DOHH2 (cell line): ENCODE results near the gene CCDC170.

Experiments used
- H3F3A ChIP-seq: fragments of 200-600 bp; sonication (generic), shearing (Covaris generic); 2 replicates; pipeline ENCODE4 v1.6.0; 2016; ENCODE audit warnings: antibody characterized with exemption, mild to moderate bottlenecking; ENCODE audit not compliant: control insufficient read depth, insufficient read depth
- H3K27ac ChIP-seq: fragments of 200-600 bp; sonication (generic); 2 replicates; pipeline ENCODE4 v1.5.1; 2014; ENCODE audit warnings: low read depth, mild to moderate bottlenecking, low read length, moderate library complexity
- H3K27me3 ChIP-seq: fragments of 200-600 bp; sonication (generic); 2 replicates; pipeline ENCODE4 v1.6.1; 2014; ENCODE audit warnings: mild to moderate bottlenecking, low read length, mixed read lengths; ENCODE audit not compliant: control insufficient read depth
- H3K36me3 ChIP-seq: fragments of 200-600 bp; sonication (generic); 2 replicates; pipeline ENCODE4 v1.6.1; 2014; ENCODE audit warnings: mild to moderate bottlenecking, low read length, moderate library complexity, mixed read lengths; ENCODE audit not compliant: control insufficient read depth
- H3K4me1 ChIP-seq: fragments of 200-600 bp; sonication (generic); 2 replicates; pipeline ENCODE4 v1.6.1; 2014; ENCODE audit warnings: mild to moderate bottlenecking, low read length, mixed read lengths; ENCODE audit not compliant: control insufficient read depth
- H3K4me2 ChIP-seq: fragments of 200-600 bp; sonication (generic); 2 replicates; pipeline ENCODE4 v1.6.0; 2014; ENCODE audit warnings: mild to moderate bottlenecking, low read length, moderate library complexity
- H3K4me3 ChIP-seq: fragments of 200-600 bp; sonication (generic); 2 replicates; pipeline ENCODE4 v1.5.1; 2014; ENCODE audit warnings: mild to moderate bottlenecking, low read length, mixed read lengths
- H3K79me2 ChIP-seq: fragments of 200-600 bp; sonication (generic); 2 replicates; pipeline ENCODE4 v1.6.1; 2014; ENCODE audit warnings: mild to moderate bottlenecking, low read length, mixed read lengths; ENCODE audit not compliant: control insufficient read depth
- H3K9me2 ChIP-seq: fragments of 200-600 bp; sonication (generic); replicated peaks from 2 replicates; pipeline ENCODE4 v1.6.1; 2014; ENCODE audit warnings: mild to moderate bottlenecking, low read length, mixed read lengths; ENCODE audit not compliant: control insufficient read depth
- H3K9me3 ChIP-seq: fragments of 200-600 bp; sonication (generic); 2 replicates; pipeline ENCODE4 v1.6.1; 2014; ENCODE audit warnings: antibody characterized with exemption, low read length, mixed read lengths; ENCODE audit not compliant: control insufficient read depth, insufficient read depth
- H4K20me1 ChIP-seq: fragments of 200-600 bp; sonication (generic); 2 replicates; pipeline ENCODE4 v1.6.0; 2014; ENCODE audit warnings: low read depth, mild to moderate bottlenecking, antibody characterized with exemption, low read length, moderate library complexity; ENCODE audit not compliant: control insufficient read depth, insufficient read depth
- EZH2phosphoT487 ChIP-seq: fragments of 200-600 bp; sonication (generic); IDR thresholded peaks from 2 replicates; pipeline ENCODE4 v1.6.1; 2017; ENCODE audit warnings: borderline replicate concordance, mild to moderate bottlenecking, antibody characterized with exemption, low read length, moderate library complexity, mixed read lengths
- TF ChIP-seq, protein P1 (sequence below): fragments of 200-600 bp; sonication (generic); IDR thresholded peaks from one replicate; pipeline ENCODE4 v1.5.1; 2014; ENCODE audit warnings: antibody characterized with exemption, mild to moderate bottlenecking, low read depth, low read length; ENCODE audit not compliant: poor library complexity, severe bottlenecking

Gene CCDC170

DNA sequence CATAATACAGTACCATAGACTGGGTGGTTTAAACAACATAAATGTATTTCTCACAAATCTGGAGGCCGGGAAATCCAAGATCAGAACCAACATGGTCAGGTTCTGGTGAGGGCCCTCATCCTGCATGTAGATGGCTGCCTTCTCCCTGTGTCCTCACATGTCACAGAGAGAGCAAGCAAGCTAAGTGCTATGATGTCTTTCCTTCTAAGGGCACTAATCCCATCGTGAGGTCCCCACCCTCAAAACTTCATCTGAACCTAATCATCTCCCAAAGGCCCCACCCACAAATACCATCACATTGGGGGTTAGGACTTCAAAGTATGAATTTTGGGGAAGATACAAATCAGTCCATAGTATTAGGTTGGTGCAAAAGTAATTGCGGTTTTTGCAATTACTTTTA is 56.8 kb downstream of the CCDC170 start:
- Histone ChIP-seq H4K20me1 (no peaks in the 10 kb centered on the region), H3K27ac (no peak overlapping the region), H3K4me1 (no peaks in the 10 kb centered on the region), H3K4me3 (no peak overlapping the region), H3F3A (no peaks in the 10 kb centered on the region), H3K79me2 (no peaks in the 10 kb centered on the region), H3K36me3 (no peaks in the 10 kb centered on the region), H3K4me2 (no peak overlapping the region), H3K9me2 (no peaks in the 10 kb centered on the region), H3K27me3 (no peaks in the 10 kb centered on the region), H3K9me3 (no peaks in the 10 kb centered on the region)
- TF ChIP-seq, protein P1, sequence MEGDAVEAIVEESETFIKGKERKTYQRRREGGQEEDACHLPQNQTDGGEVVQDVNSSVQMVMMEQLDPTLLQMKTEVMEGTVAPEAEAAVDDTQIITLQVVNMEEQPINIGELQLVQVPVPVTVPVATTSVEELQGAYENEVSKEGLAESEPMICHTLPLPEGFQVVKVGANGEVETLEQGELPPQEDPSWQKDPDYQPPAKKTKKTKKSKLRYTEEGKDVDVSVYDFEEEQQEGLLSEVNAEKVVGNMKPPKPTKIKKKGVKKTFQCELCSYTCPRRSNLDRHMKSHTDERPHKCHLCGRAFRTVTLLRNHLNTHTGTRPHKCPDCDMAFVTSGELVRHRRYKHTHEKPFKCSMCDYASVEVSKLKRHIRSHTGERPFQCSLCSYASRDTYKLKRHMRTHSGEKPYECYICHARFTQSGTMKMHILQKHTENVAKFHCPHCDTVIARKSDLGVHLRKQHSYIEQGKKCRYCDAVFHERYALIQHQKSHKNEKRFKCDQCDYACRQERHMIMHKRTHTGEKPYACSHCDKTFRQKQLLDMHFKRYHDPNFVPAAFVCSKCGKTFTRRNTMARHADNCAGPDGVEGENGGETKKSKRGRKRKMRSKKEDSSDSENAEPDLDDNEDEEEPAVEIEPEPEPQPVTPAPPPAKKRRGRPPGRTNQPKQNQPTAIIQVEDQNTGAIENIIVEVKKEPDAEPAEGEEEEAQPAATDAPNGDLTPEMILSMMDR: no peak
- no peak for TF ChIP-seq EZH2phosphoT487

DNA sequence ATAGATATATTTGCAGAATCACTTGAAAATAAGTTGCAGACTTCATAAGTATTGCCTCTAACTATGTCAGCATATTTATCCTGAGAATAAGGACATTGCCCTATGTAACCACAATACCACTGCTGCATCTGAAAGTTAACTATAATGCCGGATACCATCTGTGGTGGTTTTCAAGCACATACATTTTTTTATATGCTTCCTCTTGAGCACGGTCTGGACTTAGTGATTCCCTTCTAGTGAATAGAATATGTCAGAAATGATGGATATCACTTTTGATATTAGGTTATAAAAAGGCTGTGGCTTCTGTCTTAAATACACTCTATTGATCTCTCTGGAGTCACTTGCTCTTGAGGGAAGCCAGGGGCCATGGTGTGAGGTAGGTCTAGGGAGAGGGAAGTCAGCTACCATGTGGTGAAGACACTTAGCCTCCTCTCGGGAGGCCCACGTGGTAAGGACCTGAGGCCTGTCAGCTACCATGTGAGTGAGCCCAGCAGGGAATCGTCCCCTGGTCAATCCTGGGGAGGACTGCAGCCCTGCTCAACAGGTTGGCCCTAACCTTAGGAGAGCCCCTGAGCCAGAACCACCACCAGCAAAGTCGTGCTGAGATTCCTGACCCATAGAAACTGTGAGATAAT is 57.5 kb downstream of the CCDC170 start:
- Histone ChIP-seq H3K4me1 (no peaks in the 10 kb centered on the region), H3K4me2 (no peak overlapping the region)
- TF ChIP-seq EZH2phosphoT487: no peak
- TF ChIP-seq, protein P1: no peak

DNA sequence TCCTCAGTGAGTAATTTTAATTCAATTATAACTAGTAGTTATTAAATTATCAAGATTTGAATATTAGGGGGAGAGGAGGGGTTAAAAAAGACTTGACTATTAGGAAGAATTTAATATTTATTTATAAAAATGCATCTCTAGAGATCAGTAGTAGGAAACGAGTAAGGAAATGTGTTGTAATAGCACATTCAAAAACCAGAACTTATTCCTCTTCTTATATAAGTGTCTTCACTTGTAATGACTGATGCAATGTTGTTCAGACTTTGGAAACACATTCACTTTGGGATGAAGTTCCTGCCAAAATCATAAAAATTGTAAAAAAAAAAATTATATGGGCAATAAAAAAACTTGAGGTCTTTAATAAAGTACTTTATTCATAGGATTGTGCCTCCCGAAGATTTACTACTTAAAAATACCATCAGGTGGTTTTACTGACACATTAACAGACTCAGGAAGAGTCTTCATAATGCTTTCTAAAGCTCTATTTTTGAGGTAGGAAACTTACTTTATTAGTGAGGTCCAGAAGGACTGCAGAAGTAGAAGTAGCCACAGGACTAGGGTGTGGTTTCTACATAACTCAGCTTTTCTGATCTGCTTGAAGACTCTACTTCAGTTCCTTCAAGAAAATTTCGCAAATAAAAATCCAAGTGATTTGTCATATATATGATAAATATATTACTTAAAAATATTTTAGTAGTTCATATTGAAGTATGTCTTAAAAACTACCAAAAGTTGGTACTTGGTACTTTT is 59.8 kb downstream of the CCDC170 start:
- Histone ChIP-seq H3K4me3 (no peak overlapping the region), H3F3A (no peaks in the 10 kb centered on the region), H4K20me1 (no peaks in the 10 kb centered on the region), H3K4me1 (no peaks in the 10 kb centered on the region), H3K9me3 (no peaks in the 10 kb centered on the region), H3K27ac (no peak overlapping the region), H3K27me3 (no peaks in the 10 kb centered on the region), H3K36me3 (no peaks in the 10 kb centered on the region), H3K79me2 (no peaks in the 10 kb centered on the region), H3K4me2 (no peak overlapping the region), H3K9me2 (no peaks in the 10 kb centered on the region)
- no peak for TF ChIP-seq EZH2phosphoT487
- TF ChIP-seq, protein P1: no peak

More for the DNA sequence above, 57.5 kb downstream of the CCDC170 start:
- Histone ChIP-seq H3K9me3 (no peaks in the 10 kb centered on the region), H3K79me2 (no peaks in the 10 kb centered on the region), H3K4me3 (no peak overlapping the region), H3F3A (no peaks in the 10 kb centered on the region), H3K9me2 (no peaks in the 10 kb centered on the region), H4K20me1 (no peaks in the 10 kb centered on the region), H3K36me3 (no peaks in the 10 kb centered on the region), H3K27ac (no peak overlapping the region), H3K27me3 (no peaks in the 10 kb centered on the region)
